Fibroblast of lung (primary cell): ENCODE data around the gene GLT6D1. TPM values are rescaled to one million over a fixed set of nuclear protein-coding genes. Genes with fewer than 3 reads are reported as not detected.

Source experiments
- DNase-seq, 2 donors: peaks; one replicate each; pipeline versions ENCODE4 v3.0.0 to v3.0.0-alpha.2; 2010; ENCODE audit warnings: low read depth in 2 of 2
- H2AFZ ChIP-seq: 2 replicates; pipeline ENCODE4 v1.5.1; 2012; ENCODE audit warnings: low read length, control low read depth, inconsistent platforms
- H3K27ac ChIP-seq: 2 replicates; pipeline ENCODE4 v1.5.1; 2011; ENCODE audit warnings: low read length, control low read depth; ENCODE audit not compliant: insufficient read depth
- H3K27me3 ChIP-seq: 2 replicates; pipeline ENCODE4 v1.5.1; 2011; ENCODE audit warnings: mild to moderate bottlenecking, low read length; ENCODE audit not compliant: control insufficient read depth, insufficient read depth
- H3K36me3 ChIP-seq: 2 replicates; pipeline ENCODE4 v1.5.1; 2011; ENCODE audit warnings: low read length; ENCODE audit not compliant: control insufficient read depth, insufficient read depth
- H3K4me1 ChIP-seq: 2 replicates; pipeline ENCODE4 v1.5.1; 2011; ENCODE audit warnings: low read length; ENCODE audit not compliant: control insufficient read depth, insufficient read depth; ENCODE audit errors: extremely low read depth
- H3K4me2 ChIP-seq: 2 replicates; pipeline ENCODE4 v1.5.1; 2011; ENCODE audit warnings: low read length, control low read depth; ENCODE audit not compliant: insufficient read depth; ENCODE audit errors: extremely low read depth
- H3K4me3 ChIP-seq, 4 experiments: fragments of 200-600 bp in 1 of 4; sonication (generic) in 1 of 4; replicated peaks in 1 of 4; 2 replicates each; pipeline ENCODE4 v1.5.1; 2011 to 2016; ENCODE audit warnings: low read length in 4 of 4, low read depth in 3 of 4, mild to moderate bottlenecking in 3 of 4, control low read depth in 2 of 4, inconsistent platforms in 1 of 4, mixed read lengths in 1 of 4; ENCODE audit not compliant: insufficient read depth in 1 of 4; ENCODE audit errors: control extremely low read depth in 1 of 4
- H3K79me2 ChIP-seq: 2 replicates; pipeline ENCODE4 v1.5.1; 2012; ENCODE audit warnings: mild to moderate bottlenecking, low read length, inconsistent platforms; ENCODE audit not compliant: control insufficient read depth, insufficient read depth
- H3K9ac ChIP-seq: 2 replicates; pipeline ENCODE4 v1.5.1; 2011; ENCODE audit warnings: mild to moderate bottlenecking, low read length, control low read depth; ENCODE audit not compliant: insufficient read depth
- H3K9me3 ChIP-seq: 2 replicates; pipeline ENCODE4 v1.5.1; 2012; ENCODE audit warnings: low read depth, low read length; ENCODE audit not compliant: control insufficient read depth, insufficient read depth
- H4K20me1 ChIP-seq: 2 replicates; pipeline ENCODE4 v1.5.1; 2011; ENCODE audit warnings: low read length; ENCODE audit not compliant: control insufficient read depth, insufficient read depth; ENCODE audit errors: extremely low read depth
- EZH2 ChIP-seq: IDR thresholded peaks from 2 replicates; pipeline ENCODE4 v1.5.1; 2012; ENCODE audit warnings: low read length, control low read depth, mild to moderate bottlenecking; ENCODE audit errors: missing control alignments
- polyA plus RNA-seq, 2 donors: library from polyadenylated mRNA; depleted of rRNA in 1 of 2; stranded (reverse) in 1 of 2; unstranded in 1 of 2; fragments of >200 nt; gene quantifications; 2 replicates each; pipeline ENCODE4 v1.2.1, GENCODE V29; 2011 to 2012; ENCODE audit warnings: missing spikeins in 1 of 2
- total RNA-seq: library from RNA; depleted of rRNA; stranded (reverse); fragments of >200 nt; gene quantifications from 2 replicates; pipeline ENCODE4 v1.2.1, GENCODE V29; 2014
- TF ChIP-seq, protein P1 (sequence below), 2 donors: IDR thresholded peaks in 1 of 2; conservative IDR thresholded peaks in 1 of 2; 1 replicate in 1 of 2; 2 replicates in 1 of 2; pipeline ENCODE4 v1.5.1; 2011 to 2012; ENCODE audit warnings: low read length in 2 of 2, control low read depth in 1 of 2, inconsistent platforms in 1 of 2, low read depth in 1 of 2, mild to moderate bottlenecking in 1 of 2

Gene GLT6D1
- total and polyA plus RNA-seq, 2 donors (not counting 1 experiment from before 2014, with no cell fraction given) = not detected

GRCh38 chr9:135684691-135685090, 45.4 kb upstream of the GLT6D1 start:
- DNase-seq = no peak
- H3K4me3 ChIP-seq = no peak overlapping the region
- no peaks in the 10 kb centered on the region for H3K4me1 ChIP-seq
- H3K4me2 ChIP-seq = no peak overlapping the region
- no peak overlapping the region for H3K9ac ChIP-seq
- H3K36me3 ChIP-seq = no peaks in the 10 kb centered on the region
- H3K27me3 ChIP-seq = no peaks in the 10 kb centered on the region
- H3K27ac ChIP-seq = no peak overlapping the region
- H3K9me3 ChIP-seq = no peaks in the 10 kb centered on the region
- no peak overlapping the region for H2AFZ ChIP-seq
- H3K79me2 ChIP-seq = no peaks in the 10 kb centered on the region
- no peaks in the 10 kb centered on the region for H4K20me1 ChIP-seq
- no peak for TF ChIP-seq EZH2
- TF ChIP-seq, protein P1, sequence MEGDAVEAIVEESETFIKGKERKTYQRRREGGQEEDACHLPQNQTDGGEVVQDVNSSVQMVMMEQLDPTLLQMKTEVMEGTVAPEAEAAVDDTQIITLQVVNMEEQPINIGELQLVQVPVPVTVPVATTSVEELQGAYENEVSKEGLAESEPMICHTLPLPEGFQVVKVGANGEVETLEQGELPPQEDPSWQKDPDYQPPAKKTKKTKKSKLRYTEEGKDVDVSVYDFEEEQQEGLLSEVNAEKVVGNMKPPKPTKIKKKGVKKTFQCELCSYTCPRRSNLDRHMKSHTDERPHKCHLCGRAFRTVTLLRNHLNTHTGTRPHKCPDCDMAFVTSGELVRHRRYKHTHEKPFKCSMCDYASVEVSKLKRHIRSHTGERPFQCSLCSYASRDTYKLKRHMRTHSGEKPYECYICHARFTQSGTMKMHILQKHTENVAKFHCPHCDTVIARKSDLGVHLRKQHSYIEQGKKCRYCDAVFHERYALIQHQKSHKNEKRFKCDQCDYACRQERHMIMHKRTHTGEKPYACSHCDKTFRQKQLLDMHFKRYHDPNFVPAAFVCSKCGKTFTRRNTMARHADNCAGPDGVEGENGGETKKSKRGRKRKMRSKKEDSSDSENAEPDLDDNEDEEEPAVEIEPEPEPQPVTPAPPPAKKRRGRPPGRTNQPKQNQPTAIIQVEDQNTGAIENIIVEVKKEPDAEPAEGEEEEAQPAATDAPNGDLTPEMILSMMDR (conservative IDR thresholded peaks at IDR 0.05 in 1 of 2, IDR thresholded peaks at IDR 0.05 in 1 of 2; ENCODE audit: low read depth in 1 of 2, low read length in 2 of 2) = no peak

GRCh38 chr9:135683401-135684034, 44.2 kb upstream of the GLT6D1 start:
- Histone ChIP-seq H3K4me1 (no peaks in the 10 kb centered on the region), H3K36me3 (no peaks in the 10 kb centered on the region), H4K20me1 (no peaks in the 10 kb centered on the region), H3K9me3 (no peaks in the 10 kb centered on the region), H3K4me2 (no peak overlapping the region), H2AFZ (no peak overlapping the region), H3K79me2 (no peaks in the 10 kb centered on the region), H3K4me3 (no peak overlapping the region), H3K9ac (no peak overlapping the region), H3K27ac (no peak overlapping the region), H3K27me3 (no peaks in the 10 kb centered on the region)
- no peak for DNase-seq
- no peak for TF ChIP-seq EZH2
- TF ChIP-seq, protein P1 (conservative IDR thresholded peaks at IDR 0.05 in 1 of 2, IDR thresholded peaks at IDR 0.05 in 1 of 2; ENCODE audit: low read depth in 1 of 2, low read length in 2 of 2) = no peak

DNA sequence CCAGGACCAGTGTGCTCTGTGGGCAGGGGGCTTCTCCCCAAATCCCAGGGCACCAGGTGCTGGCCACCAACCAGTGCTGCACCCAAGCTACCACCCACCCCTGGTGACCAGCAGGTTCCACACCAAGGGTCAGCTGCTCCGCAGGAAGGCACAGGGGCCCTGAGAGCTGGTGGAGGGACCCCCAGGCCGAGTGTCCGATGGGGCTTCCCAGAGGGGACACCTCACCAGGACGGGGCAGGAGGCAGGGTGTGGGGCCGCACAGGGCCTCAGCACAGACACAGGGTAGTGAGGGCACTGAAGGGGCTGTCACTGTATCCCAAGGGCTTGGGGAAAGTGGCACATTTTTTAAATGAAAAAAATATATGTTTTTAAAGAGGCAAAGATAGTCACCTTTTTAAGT, 41.8 kb upstream of the GLT6D1 start:
- H3K79me2 ChIP-seq = no peaks in the 10 kb centered on the region
- no peak overlapping the region for H3K9ac ChIP-seq
- no peaks in the 10 kb centered on the region for H3K27me3 ChIP-seq
- no peak for DNase-seq
- H4K20me1 ChIP-seq = no peaks in the 10 kb centered on the region
- H2AFZ ChIP-seq = no peak overlapping the region
- H3K4me1 ChIP-seq = no peaks in the 10 kb centered on the region
- no peaks in the 10 kb centered on the region for H3K9me3 ChIP-seq
- no peak overlapping the region for H3K27ac ChIP-seq
- H3K4me2 ChIP-seq = no peak overlapping the region
- H3K4me3 ChIP-seq = no peak overlapping the region
- TF ChIP-seq EZH2 = no peak
- TF ChIP-seq, protein P1 (conservative IDR thresholded peaks at IDR 0.05 in 1 of 2, IDR thresholded peaks at IDR 0.05 in 1 of 2; ENCODE audit: low read depth in 1 of 2, low read length in 2 of 2) = no peak
- H3K36me3 ChIP-seq = no peaks in the 10 kb centered on the region
